22Rv1 (cell line): ENCODE data around the gene ABCB6.

Experiments used
- ZFX ChIP-seq: fragments of 450-650 bp; IDR thresholded peaks from 2 replicates; pipeline ENCODE4 v1.6.1; 2017; ENCODE audit warnings: antibody characterized with exemption, borderline replicate concordance
- TF ChIP-seq, protein P1 (sequence below): fragments of 450-650 bp; IDR thresholded peaks from 2 replicates; pipeline ENCODE4 v1.5.1; 2017; ENCODE audit warnings: mild to moderate bottlenecking

DNA sequence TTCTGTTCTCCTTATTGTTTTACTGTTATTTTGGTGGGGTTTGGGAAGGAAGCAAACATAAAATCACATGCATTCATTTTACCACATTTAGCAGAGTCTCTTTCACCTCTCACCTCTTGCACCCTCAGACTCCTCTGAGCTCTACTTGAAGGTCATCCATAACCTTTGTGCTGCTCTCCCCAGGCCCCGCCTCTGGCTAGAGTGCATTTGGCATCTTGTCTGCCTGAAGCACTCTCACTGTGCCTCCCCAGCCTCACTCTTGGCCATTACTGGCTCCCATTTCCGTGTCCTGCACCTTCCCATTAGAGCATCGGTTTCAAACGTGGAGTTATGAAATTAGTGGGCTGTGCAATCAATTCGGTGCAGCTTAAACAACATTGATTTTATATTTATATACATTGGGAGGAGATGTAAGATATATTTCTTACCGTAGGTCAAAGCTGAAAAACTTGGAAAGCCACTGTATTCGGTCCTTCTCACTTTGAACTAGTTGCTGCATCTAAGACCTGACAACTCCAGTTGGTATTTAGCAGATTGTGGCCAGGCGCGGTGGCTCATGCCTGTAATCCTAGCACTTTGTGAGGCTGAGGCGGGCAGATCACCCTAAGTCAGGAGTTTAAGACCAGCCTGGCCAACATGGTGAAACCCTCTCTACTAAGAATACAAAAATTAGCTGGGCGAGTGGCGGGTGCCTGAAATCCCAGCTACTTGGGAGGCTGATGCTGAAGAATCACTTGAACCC is 19.1 kb downstream of the ABCB6 start:
- TF ChIP-seq, protein P1, sequence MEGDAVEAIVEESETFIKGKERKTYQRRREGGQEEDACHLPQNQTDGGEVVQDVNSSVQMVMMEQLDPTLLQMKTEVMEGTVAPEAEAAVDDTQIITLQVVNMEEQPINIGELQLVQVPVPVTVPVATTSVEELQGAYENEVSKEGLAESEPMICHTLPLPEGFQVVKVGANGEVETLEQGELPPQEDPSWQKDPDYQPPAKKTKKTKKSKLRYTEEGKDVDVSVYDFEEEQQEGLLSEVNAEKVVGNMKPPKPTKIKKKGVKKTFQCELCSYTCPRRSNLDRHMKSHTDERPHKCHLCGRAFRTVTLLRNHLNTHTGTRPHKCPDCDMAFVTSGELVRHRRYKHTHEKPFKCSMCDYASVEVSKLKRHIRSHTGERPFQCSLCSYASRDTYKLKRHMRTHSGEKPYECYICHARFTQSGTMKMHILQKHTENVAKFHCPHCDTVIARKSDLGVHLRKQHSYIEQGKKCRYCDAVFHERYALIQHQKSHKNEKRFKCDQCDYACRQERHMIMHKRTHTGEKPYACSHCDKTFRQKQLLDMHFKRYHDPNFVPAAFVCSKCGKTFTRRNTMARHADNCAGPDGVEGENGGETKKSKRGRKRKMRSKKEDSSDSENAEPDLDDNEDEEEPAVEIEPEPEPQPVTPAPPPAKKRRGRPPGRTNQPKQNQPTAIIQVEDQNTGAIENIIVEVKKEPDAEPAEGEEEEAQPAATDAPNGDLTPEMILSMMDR: no peak
- TF ChIP-seq ZFX: no peak
